ENCODE data around the gene SLC49A3.
"Not testable (repeated sequence)": the region's sequence is repeated elsewhere in the genome, so short reads cannot be mapped to it uniquely, and the experiment has no call there.

SLC49A3 gene

DNA sequence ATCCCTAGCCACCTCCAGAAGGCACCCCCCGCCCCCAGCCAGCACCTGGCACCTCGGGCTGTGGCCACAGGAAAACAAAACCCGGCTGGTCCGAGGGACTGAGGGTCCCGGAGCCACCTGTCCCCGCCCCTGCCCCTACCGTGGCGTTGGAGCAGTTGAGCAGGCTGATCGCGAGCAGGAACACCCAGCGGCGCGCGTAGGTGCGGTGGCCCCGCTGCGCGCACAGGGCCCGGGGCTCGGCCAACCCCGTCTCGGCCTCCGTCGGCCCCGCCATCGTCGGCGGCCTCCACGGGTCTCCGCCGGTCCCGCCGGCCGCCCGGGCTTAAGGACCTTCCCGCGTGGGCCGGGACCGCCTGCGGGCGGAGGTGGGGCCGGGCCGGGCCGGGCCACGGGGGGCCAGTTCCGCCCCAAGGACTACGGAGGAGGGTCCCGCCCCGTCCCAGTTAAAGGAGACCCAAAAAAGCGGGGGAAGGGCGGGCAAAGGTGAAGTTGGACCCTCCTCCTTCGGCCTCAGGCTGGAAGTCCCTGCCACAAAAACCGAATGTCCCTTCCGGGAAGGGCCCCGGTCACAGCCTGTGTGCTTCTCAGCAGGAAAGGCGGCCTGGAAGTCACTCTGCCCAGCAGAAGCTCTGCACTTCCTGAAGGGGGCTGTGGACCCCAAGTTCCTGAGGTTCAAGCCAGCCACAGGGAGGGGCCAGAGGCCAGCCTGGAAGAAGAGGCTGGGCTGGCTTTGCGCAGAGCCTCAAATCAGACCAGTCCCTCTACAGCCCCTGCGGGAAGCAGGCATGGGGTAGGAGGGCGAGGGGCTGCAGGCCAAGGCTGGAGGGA, at the start of gene SLC49A3:
TSS of gene SLC49A3 (minus strand) at position 298 of the 828 bp plus-strand sequence. CDS start at position 274, 24 bp downstream.
- DNase-seq (ENCODE audit: low read depth, low spot score) = no peak

DNA sequence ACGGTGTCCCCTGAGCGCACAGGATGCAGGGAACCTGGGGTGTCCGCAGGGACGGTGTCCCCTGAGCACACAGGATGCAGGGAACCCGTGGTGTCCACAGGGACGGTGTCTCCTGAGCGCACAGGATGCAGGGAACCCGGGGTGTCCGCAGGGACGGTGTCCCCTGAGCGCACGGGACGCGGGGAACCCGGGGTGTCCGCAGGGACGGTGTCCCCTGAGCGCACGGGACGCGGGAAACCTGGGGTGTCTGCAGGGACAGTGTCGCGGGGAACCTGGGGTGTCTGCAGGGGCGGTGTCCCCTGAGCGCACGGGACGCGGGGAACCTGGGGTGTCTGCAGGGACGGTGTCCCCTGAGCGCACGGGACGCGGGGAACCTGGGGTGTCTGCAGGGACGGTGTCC, 47.6 kb upstream of the SLC49A3 start:
- DNase-seq (ENCODE audit: low read depth, low spot score) = not testable (repeated sequence)

GRCh38 chr4:735583-735982, 46.6 kb upstream of the SLC49A3 start:
- DNase-seq (ENCODE audit: low read depth, low spot score) = no peak

DNA sequence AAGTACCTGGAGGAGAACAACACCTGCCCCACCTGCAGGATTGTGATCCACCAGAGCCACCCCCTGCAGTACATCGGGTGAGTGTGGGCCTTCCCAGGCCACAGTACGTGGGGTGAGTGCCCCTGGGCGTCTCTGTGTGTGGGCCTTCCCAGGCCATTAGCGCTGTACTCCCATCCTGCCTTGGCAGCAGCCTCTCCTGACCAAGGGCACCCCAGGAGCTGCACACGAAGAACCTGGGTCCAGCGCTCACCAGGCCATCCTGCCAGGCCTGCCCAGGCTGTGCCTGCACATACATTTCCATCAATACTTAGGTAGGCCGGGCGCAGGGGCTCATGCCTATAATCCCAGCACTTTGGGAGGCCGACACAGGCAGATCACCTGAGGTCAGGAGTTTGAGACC, 46.0 kb upstream of the SLC49A3 start:
- no peak for DNase-seq (ENCODE audit: low read depth, low spot score)

DNA sequence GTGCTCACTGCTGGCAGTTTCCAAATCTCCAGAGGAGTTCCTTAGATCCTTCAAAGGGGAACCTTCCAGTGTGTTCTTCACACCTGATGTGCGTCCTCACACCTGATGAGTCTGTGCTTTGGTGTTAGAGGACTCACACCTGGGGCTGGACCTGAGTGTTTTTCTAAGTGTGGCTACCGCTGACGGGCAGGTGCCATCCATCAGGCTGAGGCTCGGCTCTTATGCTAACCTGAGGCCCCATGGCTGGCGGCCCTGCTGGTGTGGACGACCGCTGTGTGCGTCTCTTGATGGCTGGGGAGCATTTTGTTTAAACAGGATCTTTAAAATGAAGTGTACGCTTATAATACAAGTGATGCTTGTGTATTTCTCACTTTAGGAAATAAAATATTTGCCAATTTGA, 45.1 kb upstream of the SLC49A3 start:
- no peak for DNase-seq (ENCODE audit: low read depth, low spot score)

DNA sequence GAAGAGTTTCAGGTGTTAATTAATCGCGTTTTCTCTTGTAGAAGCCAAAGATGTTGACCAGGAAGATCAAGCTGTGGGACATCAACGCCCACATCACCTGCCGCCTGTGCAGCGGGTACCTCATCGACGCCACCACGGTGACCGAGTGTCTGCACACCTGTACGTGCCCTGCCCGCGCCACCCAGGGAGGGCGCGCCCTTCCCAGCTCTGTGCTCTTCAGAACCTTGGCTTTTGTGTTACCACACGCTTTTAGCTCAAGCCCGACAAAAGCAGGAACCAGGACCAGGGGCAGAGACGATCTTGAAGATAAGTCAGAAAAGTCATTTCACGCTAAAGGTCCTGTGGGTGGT, 44.7 kb upstream of the SLC49A3 start:
- DNase-seq (ENCODE audit: low read depth, low spot score) = no peak

DNA sequence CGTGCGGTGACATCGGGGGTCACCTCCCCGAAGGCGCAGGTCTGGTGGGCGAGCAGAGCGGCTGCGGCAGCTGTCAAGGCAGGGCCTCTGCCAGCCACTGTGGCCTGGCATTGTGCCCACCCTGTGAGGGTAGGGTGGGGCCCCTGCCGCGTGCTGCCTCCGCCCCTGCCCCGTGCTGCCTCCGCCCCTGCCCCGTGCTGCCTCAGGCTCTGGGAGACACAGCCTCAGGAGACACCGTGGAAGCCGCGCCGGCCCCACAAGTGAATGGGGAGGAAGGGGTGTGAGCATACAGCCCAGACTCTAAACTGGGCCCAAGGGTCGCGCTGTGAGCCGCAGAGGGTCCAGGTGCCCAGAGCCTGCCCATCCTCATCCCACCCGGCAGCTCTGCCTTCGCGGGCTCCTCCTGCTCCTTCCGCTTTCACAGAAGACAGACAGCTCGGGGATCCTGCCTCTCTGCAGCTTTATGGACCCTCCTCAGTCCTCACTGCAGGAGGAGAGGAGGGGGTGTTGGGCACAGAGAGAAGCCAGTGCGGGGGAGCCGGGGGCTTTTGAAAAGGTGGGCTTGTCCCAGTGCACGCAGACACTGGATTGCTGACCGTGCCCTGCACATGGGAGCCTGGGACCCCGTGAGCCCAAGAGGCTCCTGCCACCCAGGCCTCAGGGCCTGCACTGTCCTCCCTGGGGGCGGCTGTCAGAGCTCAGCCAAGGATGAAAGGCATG, 44.1 kb upstream of the SLC49A3 start:
- no peak for DNase-seq (ENCODE audit: low read depth, low spot score)

GRCh38 chr4:732486-732885, 43.5 kb upstream of the SLC49A3 start:
- DNase-seq (ENCODE audit: low read depth, low spot score) = no peak

DNA sequence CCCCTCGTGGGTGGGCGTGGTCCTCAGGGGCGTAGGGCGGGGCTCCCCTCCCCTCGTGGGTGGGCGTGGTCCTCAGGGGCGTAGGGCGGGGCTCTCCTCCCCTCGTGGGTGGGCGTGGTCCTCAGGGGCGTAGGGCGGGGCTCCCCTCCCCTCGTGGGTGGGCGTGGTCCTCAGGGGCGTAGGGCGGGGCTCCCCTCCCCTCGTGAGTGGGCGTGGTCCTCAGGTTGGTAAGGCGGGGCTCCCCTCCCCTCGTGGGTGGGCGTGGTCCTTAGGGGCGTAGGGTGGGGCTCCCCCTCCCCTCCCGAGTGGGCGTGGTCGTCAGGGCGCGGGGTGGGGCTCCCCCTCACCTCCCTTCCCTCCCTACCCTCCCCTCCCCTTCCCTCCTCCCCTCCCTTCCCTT, 43.0 kb upstream of the SLC49A3 start:
- not testable (repeated sequence) for DNase-seq (ENCODE audit: low read depth, low spot score)

- not testable (repeated sequence) for DNase-seq (ENCODE audit: low read depth, low spot score)
Observed at GRCh38 chr4:730946-731904, 42.3 kb upstream of the SLC49A3 start.

DNA sequence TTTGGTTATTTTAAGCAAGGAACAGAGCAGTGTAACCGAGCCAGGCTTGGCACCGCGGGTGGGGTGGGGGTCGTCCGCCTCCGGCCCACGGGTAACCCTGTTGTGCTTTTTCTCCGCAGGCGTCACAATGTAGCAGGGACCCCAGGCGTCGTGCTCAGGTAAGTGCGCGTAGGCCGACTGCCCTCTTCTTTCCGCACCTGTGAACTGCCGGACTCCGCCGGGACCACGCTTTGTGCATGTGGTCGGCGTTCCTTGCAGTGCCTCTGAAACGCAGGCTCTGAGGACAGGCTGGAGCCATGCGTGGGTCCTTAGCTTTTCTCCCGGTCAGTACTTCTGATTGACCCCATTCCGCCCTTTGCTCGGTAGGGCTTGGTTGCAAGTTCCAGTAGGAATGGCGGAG, 41.6 kb upstream of the SLC49A3 start:
- DNase-seq (ENCODE audit: low read depth, low spot score) = no peak

DNA sequence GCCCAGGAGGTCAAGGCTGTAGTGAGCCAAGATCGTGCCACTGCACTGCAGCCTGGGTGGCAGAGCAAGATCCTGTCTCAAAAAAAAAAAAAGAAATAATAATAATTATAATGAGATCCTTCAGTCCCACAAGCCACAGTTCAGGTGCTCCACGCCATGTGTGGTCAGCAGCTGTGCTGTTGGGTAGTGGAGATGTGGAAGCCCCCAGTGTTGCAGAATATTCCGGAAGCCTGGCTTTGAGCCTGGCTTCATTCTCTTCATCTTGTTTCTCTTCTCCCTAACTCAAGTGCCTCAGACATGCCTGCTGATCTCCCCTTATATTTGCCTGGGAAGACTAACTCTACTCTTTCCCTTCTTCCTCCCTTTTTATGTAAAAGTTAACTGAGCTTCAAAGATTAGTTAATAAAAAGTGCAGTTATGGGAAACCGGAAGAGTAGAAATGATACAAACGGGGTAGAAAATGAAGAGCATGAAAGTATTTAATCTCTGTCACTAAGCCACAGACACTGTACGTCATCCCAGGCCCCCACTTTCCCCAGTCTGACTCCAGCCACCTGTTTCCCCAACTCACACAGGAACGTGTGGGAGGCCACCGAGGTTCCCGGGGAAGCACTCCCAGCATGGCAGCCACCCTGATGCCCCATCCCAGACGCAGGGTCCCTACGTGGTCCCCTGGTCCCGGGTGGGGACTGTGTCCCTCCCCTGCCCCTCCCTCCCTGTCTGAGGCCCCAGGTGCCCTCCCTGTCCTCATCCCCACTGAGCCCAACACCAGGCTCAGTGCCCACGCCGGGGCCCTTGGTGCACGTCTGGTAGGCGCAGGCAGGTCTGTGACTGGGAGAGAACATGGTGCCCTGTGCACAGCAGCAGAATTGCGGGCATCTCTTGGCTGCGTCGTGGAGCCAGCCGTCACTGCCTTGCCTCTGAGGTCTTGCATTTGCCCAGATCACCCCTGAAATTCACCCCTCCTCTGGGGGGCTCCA, 40.7 kb upstream of the SLC49A3 start:
- DNase-seq (ENCODE audit: low read depth, low spot score) = no peak

DNA sequence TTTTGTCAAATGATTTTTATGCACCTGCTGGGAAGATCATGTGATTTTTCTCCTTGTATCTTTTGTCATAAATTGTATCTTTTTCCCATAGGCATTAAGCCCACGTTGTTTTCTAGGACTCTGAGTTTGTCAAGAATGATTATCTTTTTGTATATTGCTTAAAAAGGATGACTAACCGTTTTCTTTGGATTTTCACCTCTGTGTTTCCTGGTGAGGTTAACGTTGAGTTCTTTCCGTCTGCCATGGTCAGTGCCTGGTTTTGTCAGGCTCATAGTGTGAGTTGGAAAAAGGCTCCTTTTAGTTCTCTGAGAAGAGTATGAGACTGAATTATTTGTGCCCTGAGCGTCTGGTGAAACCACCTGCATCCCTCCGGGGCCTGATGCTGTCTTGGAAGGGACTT, 38.6 kb upstream of the SLC49A3 start:
- DNase-seq (ENCODE audit: low read depth, low spot score) = no peak

DNA sequence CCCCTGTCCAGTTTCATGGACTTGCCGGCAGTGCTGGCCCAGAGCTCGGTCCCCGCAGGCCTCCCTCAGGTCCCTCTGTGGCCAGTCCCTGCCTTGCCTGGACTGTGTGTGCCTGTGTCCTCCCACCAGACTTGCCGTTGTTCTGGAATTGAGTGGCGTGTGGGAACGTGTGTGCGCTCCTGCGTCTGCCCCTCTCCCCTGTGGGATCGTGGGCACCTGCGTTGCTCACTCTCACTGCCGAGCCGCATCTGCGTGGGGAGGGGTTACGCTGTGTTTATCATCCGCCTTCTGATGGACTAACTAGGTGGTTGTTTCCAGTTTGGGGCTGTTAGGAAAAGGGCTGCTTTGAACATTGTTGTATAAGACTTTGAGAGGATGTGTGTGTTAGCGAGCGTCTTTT, 37.9 kb upstream of the SLC49A3 start:
- DNase-seq (ENCODE audit: low read depth, low spot score) = no peak

DNA sequence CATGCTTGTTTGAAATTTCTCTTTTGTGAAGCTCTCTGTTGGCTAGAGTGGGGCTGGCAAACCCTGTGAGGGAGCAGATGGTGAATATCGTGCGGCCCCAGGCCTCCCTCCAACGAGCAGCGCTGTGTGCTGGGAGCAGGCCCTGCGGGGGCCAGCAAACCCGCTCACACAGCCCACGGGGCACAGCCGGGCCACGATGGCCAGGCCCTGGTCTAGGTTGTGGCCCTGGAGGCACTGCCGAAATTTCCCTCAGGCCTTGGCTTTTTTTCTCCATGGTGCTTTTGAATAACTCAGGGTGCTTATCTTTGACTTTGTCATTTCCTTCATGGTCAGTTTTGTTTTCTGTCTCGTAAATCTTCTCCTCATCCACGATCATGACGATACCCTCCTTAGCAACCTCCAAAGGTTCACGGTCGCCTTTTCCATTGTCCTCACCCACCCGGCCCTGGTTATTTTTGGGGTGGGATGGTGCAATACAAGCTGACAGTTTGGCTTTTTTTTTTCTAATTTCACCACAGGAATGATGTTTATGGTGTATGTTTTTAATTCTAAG, 37.4 kb upstream of the SLC49A3 start:
- DNase-seq (ENCODE audit: low read depth, low spot score) = no peak

DNA sequence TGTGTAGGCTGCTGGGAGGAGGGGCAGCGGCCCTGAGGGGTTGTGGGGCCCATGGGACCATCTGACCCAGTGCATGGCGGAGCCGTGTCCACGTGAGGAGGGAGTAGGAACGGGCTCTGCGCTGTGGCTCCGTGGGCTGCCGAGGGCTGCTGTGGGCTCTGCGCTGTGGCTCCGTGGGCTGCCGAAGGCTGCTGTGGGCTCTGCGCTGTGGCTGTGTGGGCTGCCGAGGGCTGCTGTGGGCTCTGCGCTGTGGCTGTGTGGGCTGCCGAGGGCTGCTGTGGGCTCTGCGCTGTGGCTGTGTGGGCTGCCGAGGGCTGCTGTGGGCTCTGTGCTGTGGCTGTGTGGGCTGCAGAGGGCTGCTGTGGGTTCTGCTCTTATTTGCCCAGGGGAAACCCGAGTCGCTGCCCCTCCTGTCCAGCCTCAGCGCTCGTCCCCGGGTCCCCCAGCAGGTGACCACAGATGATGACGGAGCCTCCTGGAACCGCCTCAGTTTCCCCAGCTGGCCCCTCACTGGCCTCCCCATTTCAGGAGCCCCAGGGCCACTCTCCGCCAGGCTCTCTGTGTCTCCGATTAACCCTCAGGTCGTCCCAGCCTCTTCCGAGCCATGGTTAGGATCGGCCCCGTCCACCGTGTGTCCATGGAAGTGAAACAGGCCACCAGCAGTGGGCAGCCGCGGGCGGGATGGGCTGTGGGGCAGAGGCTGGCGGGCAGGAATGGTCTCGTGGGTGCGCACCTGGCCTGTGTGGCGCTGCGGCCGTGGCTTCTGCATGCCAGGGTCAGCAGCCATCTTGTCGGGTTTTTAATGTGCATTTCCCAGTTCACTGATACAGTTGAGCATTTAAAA, 36.7 kb upstream of the SLC49A3 start:
- no peak for DNase-seq (ENCODE audit: low read depth, low spot score)

- no peak for DNase-seq (ENCODE audit: low read depth, low spot score)
Observed at GRCh38 chr4:723751-724530, 35.0 kb upstream of the SLC49A3 start.

DNA sequence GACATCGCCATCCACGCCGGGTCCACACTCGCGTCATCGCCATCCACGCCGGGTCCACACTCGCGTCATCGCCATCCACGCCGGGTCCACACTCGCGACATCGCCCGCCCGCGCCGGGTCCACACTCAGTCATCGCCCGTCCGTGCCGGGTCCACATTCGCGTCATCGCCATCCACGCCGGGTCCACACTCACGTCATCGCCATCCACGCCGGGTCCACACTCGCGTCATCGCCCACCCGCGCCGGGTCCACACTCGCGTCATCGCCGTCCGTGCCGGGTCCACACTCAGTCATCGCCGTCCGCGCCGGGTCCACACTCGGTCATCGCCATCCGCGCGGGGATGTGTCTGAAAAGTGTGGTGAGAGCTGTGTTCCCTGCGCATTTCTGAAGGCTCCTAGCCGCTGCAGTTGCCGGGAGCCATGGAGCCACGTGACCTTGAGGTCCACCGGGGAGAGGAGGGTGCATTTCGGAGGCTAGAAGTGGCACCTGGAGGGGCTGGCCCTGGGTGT, 34.0 kb upstream of the SLC49A3 start:
- no peak for DNase-seq (ENCODE audit: low read depth, low spot score)
